HepG2 (cell line): ENCODE results near the gene RAB6B. TPM values are rescaled to one million over a fixed set of nuclear protein-coding genes. Genes with fewer than 3 reads are reported as not detected.

Experiments used
- ATAC-seq: fragments of 200-7000 bp; cut with Tn5 transposase; 3 replicates; pipeline ENCODE4 v1.9.1; 2020; ENCODE audit warnings: mild to moderate bottlenecking, moderate library complexity
- BruUV-seq: library from RNA; stranded (reverse); fragments of 400-500 nt; replicated peaks from 2 replicates; lab custom pipeline; 2021; lab: Mats Ljungman, UMichigan
- CTCF ChIA-PET: fragments of 300-600 bp; formaldehyde crosslinking; extraction: SDS; loops from one replicate; lab custom pipeline; 2021; ENCODE audit warnings: low total read pairs, inconsistent platforms, low intra/inter-chr PET ratio; lab: Yijun Ruan, JAX
- POLR2A ChIA-PET: fragments of 350-600 bp; sonication (Branson Sonifier 250); formaldehyde crosslinking; loops from one replicate; lab custom pipeline; 2020; ENCODE audit warnings: antibody characterized with exemption, inconsistent platforms; lab: Yijun Ruan, JAX
- DNase-seq: peaks from one replicate; pipeline ENCODE4 v3.0.0-alpha.2; 2015; ENCODE audit warnings: low spot score
- FAIRE-seq: peaks from 3 replicates; lab custom pipeline; 2011; peaks lifted over from hg19 to GRCh38; lab: Jason Lieb, UNC
- H2AFZ ChIP-seq: one replicate; pipeline ENCODE4 v1.6.1; 2011; ENCODE audit warnings: low read length, inconsistent platforms
- H3K27ac ChIP-seq: fragments of 300-600 bp; 3 replicates; pipeline ENCODE4 v1.8.0; 2011; ENCODE audit warnings: mixed run types, mild to moderate bottlenecking, mixed read lengths, low read length, inconsistent platforms; ENCODE audit not compliant: insufficient read depth; ENCODE audit errors: extremely low read length
- H3K27me3 ChIP-seq, 2 experiments: fragments of 200-600 bp in 1 of 2; 2 replicates in 1 of 2; 3 replicates in 1 of 2; pipeline versions ENCODE4 v1.6.0 to v1.8.0; 2011; ENCODE audit warnings: low read length in 2 of 2, mild to moderate bottlenecking in 2 of 2, moderate library complexity in 2 of 2, inconsistent platforms in 1 of 2; ENCODE audit not compliant: insufficient read depth in 2 of 2, control insufficient read depth in 1 of 2
- H3K36me3 ChIP-seq, 2 experiments: fragments of 200-600 bp in 1 of 2; replicated peaks in 1 of 2; 2 replicates in 1 of 2; 3 replicates in 1 of 2; pipeline versions ENCODE4 v1.5.1 to v1.8.0; 2011; ENCODE audit warnings: low read length in 2 of 2, inconsistent platforms in 1 of 2; ENCODE audit not compliant: insufficient read depth in 2 of 2, control insufficient read depth in 1 of 2
- H3K4me1 ChIP-seq: 2 replicates; pipeline ENCODE4 v1.5.1; 2012; ENCODE audit warnings: low read length, inconsistent platforms; ENCODE audit not compliant: insufficient read depth
- H3K4me2 ChIP-seq: 2 replicates; pipeline ENCODE4 v1.6.0; 2011; ENCODE audit warnings: low read depth, low read length, inconsistent platforms
- H3K4me3 ChIP-seq, 3 experiments: fragments of 200-600 bp in 1 of 3; sonication (generic), shearing (Covaris generic) in 1 of 3; replicated peaks in 1 of 3; 2 replicates each; pipeline ENCODE4 v1.5.1; 2011 to 2016; ENCODE audit warnings: low read length in 3 of 3, inconsistent platforms in 2 of 3, low read depth in 2 of 3, mild to moderate bottlenecking in 2 of 3, control low read depth in 1 of 3, mixed read lengths in 1 of 3; ENCODE audit not compliant: insufficient read depth in 1 of 3
- H3K79me2 ChIP-seq: one replicate; pipeline ENCODE4 v1.6.1; 2011; ENCODE audit warnings: low read length, inconsistent platforms; ENCODE audit not compliant: insufficient read depth
- H3K9ac ChIP-seq: 2 replicates; pipeline ENCODE4 v1.6.0; 2011; ENCODE audit warnings: mild to moderate bottlenecking, low read depth, low read length, inconsistent platforms; ENCODE audit not compliant: insufficient read depth
- H3K9me3 ChIP-seq: 2 replicates; pipeline ENCODE4 v1.5.1; 2012; ENCODE audit warnings: mild to moderate bottlenecking, low read length
- H4K20me1 ChIP-seq: 2 replicates; pipeline ENCODE4 v1.6.0; 2011; ENCODE audit warnings: inconsistent platforms, mild to moderate bottlenecking, low read length, moderate library complexity; ENCODE audit not compliant: insufficient read depth
- AGO2 ChIP-seq: fragments of 200-400 bp; formaldehyde crosslinking; optimal IDR thresholded peaks from 2 replicates; pipeline ENCODE3; 2017; ENCODE audit warnings: mild to moderate bottlenecking, low read depth, low read length, moderate library complexity
- HINFP ChIP-seq: sonication (generic); formaldehyde crosslinking; IDR thresholded peaks from 2 replicates; pipeline ENCODE4 v1.4.0; 2020; ENCODE audit warnings: low read depth, mild to moderate bottlenecking, missing genetic modification reagents
- MAFK ChIP-seq, 2 experiments: IDR thresholded peaks in 1 of 2; conservative IDR thresholded peaks in 1 of 2; 2 replicates each; pipeline ENCODE4 v1.6.1; 2011; ENCODE audit warnings: improper control_type of control experiment in 2 of 2, low read length in 2 of 2
- POLR2AphosphoS2 ChIP-seq: IDR thresholded peaks from 2 replicates; pipeline ENCODE4 v1.6.1; 2011; ENCODE audit warnings: low read depth, low read length, improper control_type of control experiment
- POLR2AphosphoS5 ChIP-seq: IDR thresholded peaks from 2 replicates; pipeline ENCODE4 v1.6.1; 2012; ENCODE audit warnings: low read depth, low read length
- POLR2G ChIP-seq: fragments of 200-400 bp; formaldehyde crosslinking; IDR thresholded peaks from 2 replicates; pipeline ENCODE4 v1.6.1; 2018; ENCODE audit warnings: mild to moderate bottlenecking, low read depth, low read length, moderate library complexity
- RARG ChIP-seq: sonication (generic); formaldehyde crosslinking; IDR thresholded peaks from 2 replicates; pipeline ENCODE4 v1.4.0; 2020; ENCODE audit warnings: low read depth, mild to moderate bottlenecking, missing genetic modification reagents
- RBFOX2 ChIP-seq: fragments of 200-400 bp; formaldehyde crosslinking; IDR thresholded peaks from 2 replicates; pipeline ENCODE4 v1.6.1; 2017; ENCODE audit warnings: low read depth, mild to moderate bottlenecking, low read length
- RBM22 ChIP-seq: fragments of 200-400 bp; formaldehyde crosslinking; optimal IDR thresholded peaks from 2 replicates; pipeline ENCODE3; 2017; ENCODE audit warnings: mild to moderate bottlenecking, low read length, moderate library complexity
- TOPORS ChIP-seq: sonication (generic); formaldehyde crosslinking; IDR thresholded peaks from 2 replicates; pipeline ENCODE4 v1.8.0; 2023; ENCODE audit warnings: mild to moderate bottlenecking, missing genetic modification reagents
- ZFP41 ChIP-seq: sonication (generic); formaldehyde crosslinking; IDR thresholded peaks from 2 replicates; pipeline ENCODE4 v1.4.0; 2020; ENCODE audit warnings: mild to moderate bottlenecking, missing genetic modification reagents, borderline replicate concordance
- ZKSCAN8 ChIP-seq: IDR thresholded peaks from 2 replicates; pipeline ENCODE4 v1.6.1; 2016; ENCODE audit warnings: borderline replicate concordance, missing genetic modification reagents, missing compliant biosample characterization
- ZNF547 ChIP-seq: sonication (generic); formaldehyde crosslinking; IDR thresholded peaks from 2 replicates; pipeline ENCODE4 v1.5.1; 2020; ENCODE audit warnings: mild to moderate bottlenecking, missing genetic modification reagents
- ZNF740 ChIP-seq: sonication (generic); formaldehyde crosslinking; IDR thresholded peaks from 2 replicates; pipeline ENCODE4 v1.4.0; 2020; ENCODE audit warnings: missing genetic modification reagents
- ZNF766 ChIP-seq: sonication (generic); formaldehyde crosslinking; IDR thresholded peaks from 2 replicates; pipeline ENCODE4 v1.5.0; 2020; ENCODE audit warnings: missing genetic modification reagents, borderline replicate concordance
- WGBS: methylation state at CpG from one replicate; pipeline ENCODE4 v1.1.6; 2017; ENCODE audit warnings: low lambda C conversion rate; 5-methylcytosine and 5-hydroxymethylcytosine counted together
- in situ Hi-C: cut with HindIII; loops from 2 replicates; pipeline ENCODE4 v1.10.0; 2017; ENCODE audit warnings: low pct_unique_long_range_greater_than_20kb; ENCODE audit not compliant: extremely low pct_ligation_motif_present
- intact Hi-C: fragments of 100-400 bp; cut with micrococcal nuclease; formaldehyde crosslinking; loops from one replicate; pipeline ENCODE4 v1.10.0; 2022; ENCODE audit not compliant: unreplicated experiment
- polyA plus RNA-seq, 8 experiments: library from polyadenylated mRNA; depleted of rRNA in 3 of 8; stranded (reverse) in 7 of 8; unstranded in 1 of 8; fragments of >200 nt; fragmentation: Illumina TruSeq in 4 of 8; extraction: Trizol in 4 of 8; gene quantifications; 2 replicates each; pipeline versions ENCODE4 v1.2.1 to v1.2.3, GENCODE V29; 2011 to 2016; ENCODE audit warnings: low read depth in 4 of 8, missing spikeins in 1 of 8, mixed read lengths in 1 of 8; ENCODE audit not compliant: insufficient read depth in 1 of 8
- total RNA-seq, 5 experiments: library from RNA; depleted of rRNA; stranded (reverse); fragments of >200 nt; fragmentation: Illumina TruSeq; extraction: Trizol; gene quantifications; 2 replicates each; pipeline ENCODE4 v1.2.3, GENCODE V29; 2016; ENCODE audit warnings: low read depth in 1 of 5
- TF ChIP-seq, protein P1 (sequence below): sonication (generic); formaldehyde crosslinking; IDR thresholded peaks from 2 replicates; pipeline ENCODE4 v1.4.0; 2020; ENCODE audit warnings: missing genetic modification reagents
- TF ChIP-seq, protein P2 (sequence below): sonication (generic); formaldehyde crosslinking; conservative IDR thresholded peaks from 2 replicates; pipeline ENCODE4 v1.4.0; 2020; ENCODE audit warnings: missing genetic modification reagents

RAB6B gene
- total and polyA plus RNA-seq, 2 of the 13 experiments (the other 11 are each of a cell fraction or from before 2014, with no cell fraction given), result 0.16 TPM; not detected in 1

DNA sequence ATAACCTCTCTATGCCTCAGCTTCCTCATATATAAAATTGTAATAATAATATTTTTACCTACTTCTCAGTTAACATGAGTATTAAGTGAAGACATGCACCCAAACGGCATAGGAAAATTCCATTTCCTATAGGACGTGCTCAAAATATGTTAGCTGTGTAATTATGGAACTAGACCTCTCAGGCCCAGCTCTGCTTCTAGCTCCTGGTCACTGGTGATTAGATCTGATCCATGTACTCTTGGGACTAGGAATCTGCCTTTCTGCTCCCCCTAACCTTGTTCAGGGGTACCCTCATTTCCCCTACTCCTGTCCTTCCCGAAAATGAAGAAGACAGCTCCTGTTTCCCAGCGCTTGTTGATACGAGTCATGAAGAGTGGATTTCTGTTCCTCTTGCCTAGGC lies 119.8 kb downstream of the RAB6B start (continued):
- no peak for TF ChIP-seq ZNF740
- TF ChIP-seq ZFP41 (CRISPR knock-in tag), result no peak
- TF ChIP-seq ZKSCAN8, result no peak

- intact Hi-C loops, result no loop called here
- no peaks in the 10 kb centered on the region for H3K9me3 ChIP-seq
- no peak overlapping the region for H3K4me2 ChIP-seq
- DNase-seq, result no peak
- no peak for ATAC-seq
- ChIA-PET POLR2A (interaction anchor here (0.7 to 1.1 kb wide), 4 partner anchors 30 to 112 kb away, joined by 3 read pairs; partner anchors contain the start of gene TF), CTCF (no interaction called here)
- H3K27ac ChIP-seq, result no peak overlapping the region
- H3K9ac ChIP-seq, result no peak overlapping the region
- no peaks in the 10 kb centered on the region for H3K27me3 ChIP-seq
- H3K4me1 ChIP-seq, result peaks cover 10% of the 10 kb centered on the region
- FAIRE-seq, result no peak
- peaks cover 38 to 74% of the 10 kb centered on the region in 2 experiments for H3K36me3 ChIP-seq
- no peak overlapping the region for H2AFZ ChIP-seq
- WGBS, result 94% methylated on average over 8 of the region's 9 CpGs
- no peak overlapping the region for H3K4me3 ChIP-seq
- no TSS peak for BruUV-seq
- peaks cover 54% of the 10 kb centered on the region for H4K20me1 ChIP-seq
- H3K79me2 ChIP-seq, result no peaks in the 10 kb centered on the region
- in situ Hi-C loops, result no loop called here
- peak; percentile 93 for TF ChIP-seq RBM22
- TF ChIP-seq HINFP (CRISPR knock-in tag), result no peak
- TF ChIP-seq RARG (CRISPR knock-in tag), result no peak
- TF ChIP-seq, protein P1, sequence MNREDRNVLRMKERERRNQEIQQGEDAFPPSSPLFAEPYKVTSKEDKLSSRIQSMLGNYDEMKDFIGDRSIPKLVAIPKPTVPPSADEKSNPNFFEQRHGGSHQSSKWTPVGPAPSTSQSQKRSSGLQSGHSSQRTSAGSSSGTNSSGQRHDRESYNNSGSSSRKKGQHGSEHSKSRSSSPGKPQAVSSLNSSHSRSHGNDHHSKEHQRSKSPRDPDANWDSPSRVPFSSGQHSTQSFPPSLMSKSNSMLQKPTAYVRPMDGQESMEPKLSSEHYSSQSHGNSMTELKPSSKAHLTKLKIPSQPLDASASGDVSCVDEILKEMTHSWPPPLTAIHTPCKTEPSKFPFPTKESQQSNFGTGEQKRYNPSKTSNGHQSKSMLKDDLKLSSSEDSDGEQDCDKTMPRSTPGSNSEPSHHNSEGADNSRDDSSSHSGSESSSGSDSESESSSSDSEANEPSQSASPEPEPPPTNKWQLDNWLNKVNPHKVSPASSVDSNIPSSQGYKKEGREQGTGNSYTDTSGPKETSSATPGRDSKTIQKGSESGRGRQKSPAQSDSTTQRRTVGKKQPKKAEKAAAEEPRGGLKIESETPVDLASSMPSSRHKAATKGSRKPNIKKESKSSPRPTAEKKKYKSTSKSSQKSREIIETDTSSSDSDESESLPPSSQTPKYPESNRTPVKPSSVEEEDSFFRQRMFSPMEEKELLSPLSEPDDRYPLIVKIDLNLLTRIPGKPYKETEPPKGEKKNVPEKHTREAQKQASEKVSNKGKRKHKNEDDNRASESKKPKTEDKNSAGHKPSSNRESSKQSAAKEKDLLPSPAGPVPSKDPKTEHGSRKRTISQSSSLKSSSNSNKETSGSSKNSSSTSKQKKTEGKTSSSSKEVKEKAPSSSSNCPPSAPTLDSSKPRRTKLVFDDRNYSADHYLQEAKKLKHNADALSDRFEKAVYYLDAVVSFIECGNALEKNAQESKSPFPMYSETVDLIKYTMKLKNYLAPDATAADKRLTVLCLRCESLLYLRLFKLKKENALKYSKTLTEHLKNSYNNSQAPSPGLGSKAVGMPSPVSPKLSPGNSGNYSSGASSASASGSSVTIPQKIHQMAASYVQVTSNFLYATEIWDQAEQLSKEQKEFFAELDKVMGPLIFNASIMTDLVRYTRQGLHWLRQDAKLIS (CRISPR knock-in tag), result 0 out of 2 replicates have a peak, but pooled peaks have one; percentile 67
- TF ChIP-seq ZNF547 (CRISPR knock-in tag), result 0 out of 2 replicates have a peak, but pooled peaks have one; percentile 22
- peak; percentile 81 for TF ChIP-seq RBFOX2
- TF ChIP-seq, protein P2, sequence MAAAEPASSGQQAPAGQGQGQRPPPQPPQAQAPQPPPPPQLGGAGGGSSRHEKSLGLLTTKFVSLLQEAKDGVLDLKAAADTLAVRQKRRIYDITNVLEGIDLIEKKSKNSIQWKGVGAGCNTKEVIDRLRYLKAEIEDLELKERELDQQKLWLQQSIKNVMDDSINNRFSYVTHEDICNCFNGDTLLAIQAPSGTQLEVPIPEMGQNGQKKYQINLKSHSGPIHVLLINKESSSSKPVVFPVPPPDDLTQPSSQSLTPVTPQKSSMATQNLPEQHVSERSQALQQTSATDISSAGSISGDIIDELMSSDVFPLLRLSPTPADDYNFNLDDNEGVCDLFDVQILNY, result no peak
- peak; percentile 62; the same call in 1 of the 2 replicates for TF ChIP-seq POLR2AphosphoS5
- peak; percentile 28; the same call in 1 of the 2 replicates for TF ChIP-seq POLR2AphosphoS2
- 0 out of 2 replicates have a peak, but pooled peaks have one; percentile 15 for TF ChIP-seq ZNF766 (CRISPR knock-in tag)
- TF ChIP-seq POLR2G, result peak; percentile 84
- no peak for TF ChIP-seq MAFK (conservative IDR thresholded peaks at IDR 0.05 in 1 of 2, IDR thresholded peaks at IDR 0.05 in 1 of 2; ENCODE audit: low read length in 2 of 2)
- TF ChIP-seq AGO2, result peak; percentile 86
- TF ChIP-seq TOPORS (CRISPR knock-in tag), result 0 out of 2 replicates have a peak, but pooled peaks have one; percentile 44
Observed at GRCh38 chr3:133775309-133775708, 120.4 kb downstream of the RAB6B start.
